OCI-LY7 (cell line): ENCODE data around the gene SH3PXD2A.

Experiments
- EZH2phosphoT487 ChIP-seq: fragments of 200-600 bp; sonication (generic); IDR thresholded peaks from 2 replicates; pipeline ENCODE4 v1.6.1; 2018; ENCODE audit warnings: low read depth, borderline replicate concordance, mild to moderate bottlenecking, mixed run types, antibody characterized with exemption, low read length, moderate library complexity, mixed read lengths
- TF ChIP-seq, protein P1 (sequence below): fragments of 200-600 bp; sonication (generic); conservative IDR thresholded peaks from 2 replicates; pipeline ENCODE4 v1.5.1; 2014; ENCODE audit warnings: mild to moderate bottlenecking, antibody characterized with exemption, low read length, moderate library complexity, mixed read lengths

DNA sequence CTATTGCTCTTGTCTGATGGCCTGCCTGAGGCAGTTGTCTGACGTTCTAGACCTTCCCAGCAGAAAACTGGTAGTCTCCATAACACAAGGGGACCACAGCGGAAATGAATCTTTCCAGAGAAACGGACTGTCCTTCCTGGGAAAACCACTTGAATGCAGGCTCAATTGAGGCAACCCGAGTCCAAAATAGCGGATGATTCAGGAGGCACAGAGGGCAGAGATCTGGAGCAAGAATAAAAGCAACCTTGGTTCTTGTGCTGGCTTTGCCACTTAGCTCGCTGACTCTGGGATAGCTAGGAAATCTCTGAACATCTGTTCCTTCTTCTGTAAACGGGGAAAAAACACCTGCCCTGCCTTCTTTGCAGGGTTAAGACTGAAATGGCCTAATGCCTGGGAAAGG, 183.0 kb downstream of the SH3PXD2A start:
- TF ChIP-seq, protein P1, sequence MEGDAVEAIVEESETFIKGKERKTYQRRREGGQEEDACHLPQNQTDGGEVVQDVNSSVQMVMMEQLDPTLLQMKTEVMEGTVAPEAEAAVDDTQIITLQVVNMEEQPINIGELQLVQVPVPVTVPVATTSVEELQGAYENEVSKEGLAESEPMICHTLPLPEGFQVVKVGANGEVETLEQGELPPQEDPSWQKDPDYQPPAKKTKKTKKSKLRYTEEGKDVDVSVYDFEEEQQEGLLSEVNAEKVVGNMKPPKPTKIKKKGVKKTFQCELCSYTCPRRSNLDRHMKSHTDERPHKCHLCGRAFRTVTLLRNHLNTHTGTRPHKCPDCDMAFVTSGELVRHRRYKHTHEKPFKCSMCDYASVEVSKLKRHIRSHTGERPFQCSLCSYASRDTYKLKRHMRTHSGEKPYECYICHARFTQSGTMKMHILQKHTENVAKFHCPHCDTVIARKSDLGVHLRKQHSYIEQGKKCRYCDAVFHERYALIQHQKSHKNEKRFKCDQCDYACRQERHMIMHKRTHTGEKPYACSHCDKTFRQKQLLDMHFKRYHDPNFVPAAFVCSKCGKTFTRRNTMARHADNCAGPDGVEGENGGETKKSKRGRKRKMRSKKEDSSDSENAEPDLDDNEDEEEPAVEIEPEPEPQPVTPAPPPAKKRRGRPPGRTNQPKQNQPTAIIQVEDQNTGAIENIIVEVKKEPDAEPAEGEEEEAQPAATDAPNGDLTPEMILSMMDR, result no peak
- no peak for TF ChIP-seq EZH2phosphoT487
